ENCODE measurements around the gene TNFRSF12A. TPM values are rescaled to one million over a fixed set of nuclear protein-coding genes. Genes with fewer than 3 reads are reported as not detected.

Gene TNFRSF12A
- total and polyA plus RNA-seq, 2 of the 4 experiments (the other 2 are of a cell fraction): 103 to 304 TPM

- H3K79me1 ChIP-seq (ENCODE audit: low read depth in 1 of 2, low read length in 2 of 2): peaks cover 14 to 18% of the 10 kb centered on the region in 2 experiments
- peaks cover 6% of the 10 kb centered on the region for H3K4me1 ChIP-seq (ENCODE audit: control insufficient read depth, insufficient read depth, low read length)
- no peak overlapping the region for H4K8ac ChIP-seq (ENCODE audit: low read depth in 2 of 2, low read length in 2 of 2)
- no peak overlapping the region for H3K27ac ChIP-seq (ENCODE audit: insufficient read depth, low read length)
- no peak overlapping the region for H2AFZ ChIP-seq (replicated peaks; ENCODE audit: low read length, poor library complexity)
- no peak overlapping the region for H3K9ac ChIP-seq (ENCODE audit: low read depth, low read length)
- ChIA-PET CTCF (no interaction called here), POLR2A (ENCODE audit: unreplicated experiment) (no interaction called here)
- ATAC-seq (ENCODE audit: low read depth) (no peak), DNase-seq (no peak)
- H3K18ac ChIP-seq (ENCODE audit: low read depth, low read length): no peak overlapping the region
- H3K23ac ChIP-seq (ENCODE audit: low read depth, low read length): no peak overlapping the region
- peaks cover 1% of the 10 kb centered on the region; the same call in 1 of the 2 replicates for H3K27me3 ChIP-seq (ENCODE audit: control insufficient read depth, insufficient read depth, low read length)
- H2AK9ac ChIP-seq (replicated peaks; ENCODE audit: low read depth, low read length, poor library complexity): no peak overlapping the region
- no peak overlapping the region for H2BK5ac ChIP-seq (ENCODE audit: low read depth, low read length, poor library complexity, severe bottlenecking)
- no peak overlapping the region for H3K4ac ChIP-seq (ENCODE audit: low read depth, low read length)
- H3K56ac ChIP-seq (ENCODE audit: extremely low read depth, insufficient read depth, low read length): no peak overlapping the region
- H4K91ac ChIP-seq (ENCODE audit: insufficient read depth, low read depth, low read length): no peak overlapping the region
- H3K36me3 ChIP-seq (ENCODE audit: control insufficient read depth, insufficient read depth, low read length): no peaks in the 10 kb centered on the region
- no peak overlapping the region for H3K4me3 ChIP-seq (ENCODE audit: insufficient read depth, low read depth, low read length)
- dilution Hi-C loops (cut with HindIII; ENCODE audit: low sequenced_read_pairs, unreplicated experiment): no loop called here
- WGBS, 2 experiments (ENCODE audit: extremely low coverage in 2 of 2, insufficient read length in 1 of 2): no CpG with 5 or more reads among the region's 5 CpGs
- TF ChIP-seq RFX5 (IDR thresholded peaks at IDR 0.05; ENCODE audit: low read depth, low read length) (no peak), MAZ (IDR thresholded peaks at IDR 0.05; ENCODE audit: borderline replicate concordance, low read depth, low read length) (no peak), USF2 (IDR thresholded peaks at IDR 0.05; ENCODE audit: low read depth, low read length) (no peak), ELK1 (IDR thresholded peaks at IDR 0.05; ENCODE audit: borderline replicate concordance, low read depth, low read length) (no peak), MXI1 (IDR thresholded peaks at IDR 0.05; ENCODE audit: borderline replicate concordance, low read depth, low read length) (no peak), RCOR1 (IDR thresholded peaks at IDR 0.05; ENCODE audit: insufficient replicate concordance, low read length) (no peak), SMC3 (IDR thresholded peaks at IDR 0.05; ENCODE audit: low read depth, low read length) (no peak), BHLHE40 (IDR thresholded peaks at IDR 0.05; ENCODE audit: low read depth, low read length) (no peak), FOS (IDR thresholded peaks at IDR 0.05; ENCODE audit: low read depth, low read length) (no peak), MAFK (IDR thresholded peaks at IDR 0.05; ENCODE audit: low read depth, low read length) (no peak), NFE2L2 (IDR thresholded peaks at IDR 0.05; ENCODE audit: low read depth, low read length) (no peak), CHD1 (IDR thresholded peaks at IDR 0.05; ENCODE audit: low read depth, low read length) (no peak), RAD21 (IDR thresholded peaks at IDR 0.05; ENCODE audit: low read length) (no peak)
- no peak overlapping the region for H2AK5ac ChIP-seq (ENCODE audit: low read depth, low read length)
- H2BK15ac ChIP-seq (ENCODE audit: low read depth, low read length): no peak overlapping the region
- in situ Hi-C loops (cut with MboI; ENCODE audit: low sequenced_read_pairs): no loop called here
- no peak overlapping the region for H2BK120ac ChIP-seq (ENCODE audit: low read depth, low read length)
- H3K4me2 ChIP-seq (ENCODE audit: low read depth, low read length): no peak overlapping the region
- no peak overlapping the region for H2BK20ac ChIP-seq (ENCODE audit: low read depth, low read length)
- no peaks in the 10 kb centered on the region for H3K9me3 ChIP-seq (ENCODE audit: control insufficient read depth, insufficient read depth, low read length)
- no peak overlapping the region for H4K5ac ChIP-seq (ENCODE audit: low read depth, low read length)
- BruUV-seq (replicated peaks): no TSS peak
- H3K9me1 ChIP-seq (ENCODE audit: insufficient read depth, low read length): 0 out of 2 replicates have a peak, but pooled peaks cover 4% of the 10 kb centered on the region
- H3K14ac ChIP-seq (replicated peaks; ENCODE audit: low read depth, low read length): no peak overlapping the region
- H4K20me1 ChIP-seq (ENCODE audit: insufficient read depth, low read length): no peaks in the 10 kb centered on the region
- intact Hi-C loops (cut with micrococcal nuclease): no loop called here
Measured at GRCh38 chr16:2982402-2982801, 37.8 kb upstream of the TNFRSF12A start.

Data from IMR-90 (cell line).